GM23338 (cell line): ENCODE measurements around the gene CACNA2D2. TPM values are rescaled to one million over a fixed set of nuclear protein-coding genes. Genes with fewer than 3 reads are reported as not detected.

Experiments
- ATAC-seq: fragments of 200-7000 bp; cut with Tn5 transposase; 3 replicates; pipeline ENCODE4 v1.9.1; 2020
- DNase-seq: peaks from one replicate; pipeline ENCODE4 v3.0.0-alpha.2; 2015; ENCODE audit warnings: low spot score
- H2AFZ ChIP-seq: fragments of 200-600 bp; sonication (generic); 2 replicates; pipeline ENCODE4 v1.8.0; 2016; ENCODE audit warnings: antibody characterized with exemption, mild to moderate bottlenecking, moderate library complexity
- H3F3A ChIP-seq: fragments of 200-600 bp; sonication (generic); replicated peaks from 2 replicates; pipeline ENCODE4 v1.8.0; 2017; ENCODE audit warnings: antibody characterized with exemption, mixed run types, low read depth
- H3K27ac ChIP-seq: fragments of 200-600 bp; sonication (generic); 2 replicates; pipeline ENCODE4 v1.6.1; 2016; ENCODE audit warnings: low read depth
- H3K27me3 ChIP-seq: fragments of 200-600 bp; sonication (generic); 2 replicates; pipeline ENCODE4 v1.8.0; 2016; ENCODE audit warnings: mild to moderate bottlenecking, mixed run types, moderate library complexity; ENCODE audit not compliant: insufficient read depth
- H3K36me3 ChIP-seq: fragments of 200-600 bp; sonication (generic); 2 replicates; pipeline ENCODE4 v1.8.0; 2016; ENCODE audit warnings: mild to moderate bottlenecking; ENCODE audit not compliant: insufficient read depth
- H3K4me1 ChIP-seq: fragments of 200-600 bp; sonication (generic); 2 replicates; pipeline ENCODE4 v1.8.0; 2016; ENCODE audit warnings: mild to moderate bottlenecking, moderate library complexity; ENCODE audit not compliant: insufficient read depth
- H3K4me2 ChIP-seq: fragments of 200-600 bp; sonication (generic); 2 replicates; pipeline ENCODE4 v1.7.1; 2017; ENCODE audit warnings: mixed run types
- H3K4me3 ChIP-seq: fragments of 200-600 bp; sonication (generic); 2 replicates; pipeline ENCODE4 v1.6.1; 2016; ENCODE audit warnings: mixed run types
- H3K79me2 ChIP-seq: fragments of 200-600 bp; sonication (generic); replicated peaks from 2 replicates; pipeline ENCODE4 v1.8.0; 2017; ENCODE audit warnings: mild to moderate bottlenecking; ENCODE audit not compliant: insufficient read depth
- H3K9me2 ChIP-seq: fragments of 200-600 bp; sonication (generic); 2 replicates; pipeline ENCODE4 v1.8.0; 2017; ENCODE audit not compliant: insufficient read depth
- H4K20me1 ChIP-seq: fragments of 200-600 bp; sonication (generic); replicated peaks from 2 replicates; pipeline ENCODE4 v1.8.0; 2017; ENCODE audit warnings: mild to moderate bottlenecking; ENCODE audit not compliant: insufficient read depth
- H3K27ac Mint-ChIP-seq: 2 replicates; pipeline ENCODE4 v1.8.0; 2020; ENCODE audit warnings: inconsistent platforms, mild to moderate bottlenecking, moderate library complexity, mixed read lengths
- H3K27me3 Mint-ChIP-seq: 3 replicates; pipeline ENCODE4 v1.8.0; 2022; ENCODE audit warnings: low read depth, mild to moderate bottlenecking, moderate library complexity, mixed read lengths, inconsistent platforms; ENCODE audit not compliant: insufficient read depth, poor library complexity
- H3K36me3 Mint-ChIP-seq: 3 replicates; pipeline ENCODE4 v1.8.0; 2021; ENCODE audit warnings: low read depth, mild to moderate bottlenecking, inconsistent platforms, moderate library complexity, mixed read lengths
- H3K4me1 Mint-ChIP-seq: 3 replicates; pipeline ENCODE4 v1.8.0; 2020; ENCODE audit warnings: mild to moderate bottlenecking, inconsistent platforms, mixed read lengths
- H3K4me3 Mint-ChIP-seq: 3 replicates; pipeline ENCODE4 v1.8.0; 2021; ENCODE audit warnings: moderate library complexity, mild to moderate bottlenecking, inconsistent platforms, mixed read lengths
- H3K9me3 Mint-ChIP-seq: 3 replicates; pipeline ENCODE4 v1.8.0; 2020; ENCODE audit warnings: moderate library complexity, mild to moderate bottlenecking, inconsistent platforms, mixed read lengths
- CREB1 ChIP-seq: fragments of 250-450 bp; sonication (Bioruptor Pico); IDR thresholded peaks from 2 replicates; pipeline ENCODE4 v1.5.0; 2020; ENCODE audit warnings: low read depth, mild to moderate bottlenecking, moderate library complexity
- EZH2phosphoT487 ChIP-seq: fragments of 200-600 bp; sonication (generic); IDR thresholded peaks from one replicate; pipeline ENCODE4 v1.8.1; 2018; ENCODE audit warnings: antibody characterized with exemption; ENCODE audit not compliant: unreplicated experiment
- JUNB ChIP-seq: IDR thresholded peaks from one replicate; pipeline ENCODE4 v1.6.1; 2016; ENCODE audit warnings: antibody characterized with exemption; ENCODE audit not compliant: unreplicated experiment
- NANOG ChIP-seq: IDR thresholded peaks from 2 replicates; pipeline ENCODE4 v1.6.1; 2016; ENCODE audit warnings: antibody characterized with exemption, borderline replicate concordance
- POLR2AphosphoS5 ChIP-seq: IDR thresholded peaks from 2 replicates; pipeline ENCODE4 v1.6.1; 2016; ENCODE audit warnings: antibody characterized with exemption, low read depth
- STAT1 ChIP-seq: IDR thresholded peaks from one replicate; pipeline ENCODE4 v1.6.1; 2016; ENCODE audit warnings: antibody characterized with exemption; ENCODE audit not compliant: unreplicated experiment
- polyA plus RNA-seq: library from polyadenylated mRNA; unstranded; fragments of >200 nt; fragmentation: Nextera tagmentation; extraction: Ambion mirVana; gene quantifications from 2 replicates; pipeline ENCODE4 v1.2.1, GENCODE V29; 2016
- total RNA-seq: library from RNA; depleted of rRNA; stranded (reverse); fragments of >200 nt; shearing (Covaris generic); gene quantifications from 2 replicates; pipeline ENCODE4 v1.2.3, GENCODE V29; 2014
- TF ChIP-seq, protein P1 (sequence below), 2 experiments: fragments of 200-600 bp in 1 of 2; sonication (generic) in 1 of 2; conservative IDR thresholded peaks; 2 replicates each; pipeline versions ENCODE4 v1.5.1 to v1.6.1; 2016 to 2017; ENCODE audit warnings: antibody characterized with exemption in 2 of 2, low read depth in 2 of 2, mild to moderate bottlenecking in 2 of 2, moderate library complexity in 1 of 2

The CACNA2D2 gene
- total and polyA plus RNA-seq, 2 experiments from 2014 or later = 4.7 to 11.4 TPM

DNA sequence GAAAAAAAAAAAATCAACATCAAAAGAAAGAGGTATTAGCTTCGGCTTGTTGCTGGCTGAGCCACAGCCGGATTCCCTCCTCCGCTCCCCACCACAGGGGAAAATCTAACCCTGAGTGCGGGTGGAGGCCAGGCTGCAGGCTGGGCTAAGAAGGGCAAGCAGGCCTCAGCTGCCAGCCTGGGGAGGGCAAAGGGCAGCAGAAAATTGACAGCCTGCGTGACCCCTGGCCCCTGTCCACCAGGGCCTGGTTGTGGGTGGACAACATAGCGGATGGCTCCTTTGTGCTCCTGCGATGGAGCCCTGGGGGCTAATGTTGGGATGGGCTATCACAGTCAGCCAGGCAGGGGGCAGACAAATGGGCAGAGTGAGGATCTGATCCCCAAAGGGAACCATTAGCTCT, 25.4 kb downstream of the CACNA2D2 start:
- ATAC-seq = no peak
- no peak for DNase-seq
- Mint-ChIP-seq H3K27me3 (peaks cover 8% of the 10 kb centered on the region), H3K36me3 (no peaks in the 10 kb centered on the region), H3K9me3 (no peaks in the 10 kb centered on the region), H3K4me1 (peaks cover 19% of the 10 kb centered on the region; the same call in 2 of the 3 replicates), H3K27ac (no peak overlapping the region), H3K4me3 (no peak overlapping the region)
- Histone ChIP-seq H3K27ac (no peak overlapping the region), H3K27me3 (no peaks in the 10 kb centered on the region), H3K9me2 (no peaks in the 10 kb centered on the region), H4K20me1 (no peaks in the 10 kb centered on the region), H2AFZ (no peak overlapping the region), H3F3A (no peaks in the 10 kb centered on the region), H3K4me3 (no peak overlapping the region), H3K79me2 (no peaks in the 10 kb centered on the region), H3K36me3 (no peaks in the 10 kb centered on the region), H3K4me2 (no peak overlapping the region), H3K4me1 (no peaks in the 10 kb centered on the region; the same call in 1 of the 2 replicates)
- TF ChIP-seq CREB1 (CRISPR knock-in tag) (no peak), JUNB (no peak)
- TF ChIP-seq, protein P1, sequence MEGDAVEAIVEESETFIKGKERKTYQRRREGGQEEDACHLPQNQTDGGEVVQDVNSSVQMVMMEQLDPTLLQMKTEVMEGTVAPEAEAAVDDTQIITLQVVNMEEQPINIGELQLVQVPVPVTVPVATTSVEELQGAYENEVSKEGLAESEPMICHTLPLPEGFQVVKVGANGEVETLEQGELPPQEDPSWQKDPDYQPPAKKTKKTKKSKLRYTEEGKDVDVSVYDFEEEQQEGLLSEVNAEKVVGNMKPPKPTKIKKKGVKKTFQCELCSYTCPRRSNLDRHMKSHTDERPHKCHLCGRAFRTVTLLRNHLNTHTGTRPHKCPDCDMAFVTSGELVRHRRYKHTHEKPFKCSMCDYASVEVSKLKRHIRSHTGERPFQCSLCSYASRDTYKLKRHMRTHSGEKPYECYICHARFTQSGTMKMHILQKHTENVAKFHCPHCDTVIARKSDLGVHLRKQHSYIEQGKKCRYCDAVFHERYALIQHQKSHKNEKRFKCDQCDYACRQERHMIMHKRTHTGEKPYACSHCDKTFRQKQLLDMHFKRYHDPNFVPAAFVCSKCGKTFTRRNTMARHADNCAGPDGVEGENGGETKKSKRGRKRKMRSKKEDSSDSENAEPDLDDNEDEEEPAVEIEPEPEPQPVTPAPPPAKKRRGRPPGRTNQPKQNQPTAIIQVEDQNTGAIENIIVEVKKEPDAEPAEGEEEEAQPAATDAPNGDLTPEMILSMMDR (conservative IDR thresholded peaks at IDR 0.05; ENCODE audit: low read depth in 2 of 2) = no peak

DNA sequence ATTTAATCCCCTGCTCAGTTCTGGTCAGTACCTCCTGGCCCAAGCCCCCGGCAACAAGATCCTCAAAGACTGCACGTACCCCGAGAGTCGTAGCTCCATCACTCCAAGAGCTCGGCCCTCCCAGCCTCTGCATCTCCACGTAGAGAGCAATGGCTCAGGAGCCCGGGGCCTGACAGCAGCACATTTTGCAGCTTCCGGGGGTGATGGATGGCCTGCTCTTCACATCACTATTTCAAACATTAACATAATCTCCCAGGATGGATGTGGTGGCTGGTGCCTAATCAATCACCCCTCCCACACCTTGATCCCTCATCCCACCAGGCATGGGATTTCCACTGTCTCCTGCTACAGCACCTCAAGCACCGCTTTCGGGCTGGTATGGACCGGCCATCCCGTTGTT, 28.1 kb downstream of the CACNA2D2 start:
- H3K27ac ChIP-seq = no peak overlapping the region
- H3K4me3 Mint-ChIP-seq = no peak overlapping the region
- H3K27ac Mint-ChIP-seq = no peak overlapping the region

DNA sequence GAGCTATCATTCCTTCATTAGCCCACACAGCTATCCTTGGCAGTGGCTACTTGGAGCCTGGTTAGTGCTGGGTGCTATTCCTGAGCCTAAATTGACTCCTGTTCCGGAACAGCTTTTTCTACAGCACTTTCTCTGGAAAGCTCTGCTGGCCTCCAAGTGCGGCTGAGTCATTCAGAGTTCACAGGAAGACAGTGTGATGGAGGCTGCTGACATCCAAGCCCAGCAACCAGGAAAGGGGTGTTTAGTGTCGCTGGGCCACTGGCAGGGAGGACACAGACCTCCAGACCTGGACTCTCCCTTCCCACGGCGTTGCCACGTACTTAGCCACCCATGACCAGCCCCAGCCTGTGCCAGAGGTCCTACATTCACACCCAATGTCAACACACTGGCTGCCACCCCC, 28.7 kb downstream of the CACNA2D2 start:
- H3K9me2 ChIP-seq = no peaks in the 10 kb centered on the region
- DNase-seq (no peak), ATAC-seq (no peak)
- H3K79me2 ChIP-seq = no peaks in the 10 kb centered on the region
- no peak overlapping the region for H3K27ac ChIP-seq
- no peaks in the 10 kb centered on the region for H4K20me1 ChIP-seq
- no peak overlapping the region for H2AFZ ChIP-seq
- peaks cover 9% of the 10 kb centered on the region for H3K27me3 Mint-ChIP-seq
- no peak overlapping the region for H3K4me3 Mint-ChIP-seq
- H3K27me3 ChIP-seq = no peaks in the 10 kb centered on the region
- no peaks in the 10 kb centered on the region for H3K36me3 Mint-ChIP-seq
- H3K4me1 ChIP-seq = no peaks in the 10 kb centered on the region
- H3K9me3 Mint-ChIP-seq = no peaks in the 10 kb centered on the region
- H3K4me2 ChIP-seq = no peak overlapping the region
- no peak overlapping the region for H3K4me3 ChIP-seq
- no peak overlapping the region for H3K27ac Mint-ChIP-seq
- H3F3A ChIP-seq = no peaks in the 10 kb centered on the region
- H3K4me1 Mint-ChIP-seq = peaks cover 11% of the 10 kb centered on the region
- no peak for TF ChIP-seq STAT1
- H3K36me3 ChIP-seq = no peaks in the 10 kb centered on the region

More for the DNA sequence above, 28.1 kb downstream of the CACNA2D2 start:
- Histone ChIP-seq H3K4me1 (no peaks in the 10 kb centered on the region), H3K4me3 (no peak overlapping the region), H3K4me2 (no peak overlapping the region), H4K20me1 (no peaks in the 10 kb centered on the region), H3K9me2 (no peaks in the 10 kb centered on the region), H3K36me3 (no peaks in the 10 kb centered on the region), H2AFZ (no peak overlapping the region), H3F3A (no peaks in the 10 kb centered on the region), H3K27me3 (no peaks in the 10 kb centered on the region), H3K79me2 (no peaks in the 10 kb centered on the region)
- TF ChIP-seq NANOG (no peak), EZH2phosphoT487 (no peak), POLR2AphosphoS5 (no peak)
- TF ChIP-seq, protein P1 (conservative IDR thresholded peaks at IDR 0.05; ENCODE audit: low read depth in 2 of 2) = no peak
- peaks cover 16% of the 10 kb centered on the region for H3K4me1 Mint-ChIP-seq
- DNase-seq (no peak), ATAC-seq (no peak)
- H3K27me3 Mint-ChIP-seq = peaks cover 9% of the 10 kb centered on the region
- H3K9me3 Mint-ChIP-seq = no peaks in the 10 kb centered on the region
- no peaks in the 10 kb centered on the region for H3K36me3 Mint-ChIP-seq
